Measurements from ENCODE around the gene MYLK4. TPM values are rescaled to one million over a fixed set of nuclear protein-coding genes. Genes with fewer than 3 reads are reported as not detected.

The MYLK4 gene
- total and polyA plus RNA-seq, 2 of the 13 experiments (the other 11 are each of a cell fraction or from before 2014, with no cell fraction given) = 0.26 to 0.29 TPM

- TF ChIP-seq ATF5 (CRISPR knock-in tag; IDR thresholded peaks at IDR 0.05; ENCODE audit: low read depth) (no peak), MAFK (conservative IDR thresholded peaks at IDR 0.05 in 1 of 2, IDR thresholded peaks at IDR 0.05 in 1 of 2; ENCODE audit: low read length in 2 of 2) (peak; percentile 71 to 82), ZFP37 (CRISPR knock-in tag; IDR thresholded peaks at IDR 0.05; ENCODE audit: borderline replicate concordance) (no peak), TSC22D2 (CRISPR knock-in tag; IDR thresholded peaks at IDR 0.05; ENCODE audit: borderline replicate concordance) (no peak), ZNF510 (CRISPR knock-in tag; IDR thresholded peaks at IDR 0.05; ENCODE audit: low read depth) (no peak), MIER3 (CRISPR knock-in tag; IDR thresholded peaks at IDR 0.05; ENCODE audit: borderline replicate concordance) (peak; percentile 75; the same call in 1 of the 2 replicates), MEIS1 (CRISPR knock-in tag; IDR thresholded peaks at IDR 0.05; ENCODE audit: borderline replicate concordance) (no peak), FOSL1 (CRISPR knock-in tag; IDR thresholded peaks at IDR 0.05; ENCODE audit: borderline replicate concordance) (0 out of 2 replicates have a peak, but pooled peaks have one; percentile 26), GABPA (IDR thresholded peaks at IDR 0.05; ENCODE audit: low read depth, low read length) (no peak), GABPA (CRISPR knock-in tag; IDR thresholded peaks at IDR 0.05; ENCODE audit: low read depth) (no peak), TFE3 (CRISPR knock-in tag; IDR thresholded peaks at IDR 0.05) (peak; percentile 73; the same call in 1 of the 2 replicates), MXI1 (IDR thresholded peaks at IDR 0.05; ENCODE audit: borderline replicate concordance, low read depth, low read length) (no peak; the same call in 2 of the 3 replicates), HDAC1 (CRISPR knock-in tag; IDR thresholded peaks at IDR 0.05) (no peak), E2F5 (CRISPR knock-in tag; conservative IDR thresholded peaks at IDR 0.05) (no peak), ADNP (CRISPR knock-in tag; IDR thresholded peaks at IDR 0.05) (no peak), ARID5B (CRISPR knock-in tag; IDR thresholded peaks at IDR 0.05) (peak; percentile 80), NR2F6 (IDR thresholded peaks at IDR 0.05) (peak; percentile 40; the same call in 1 of the 2 replicates), NR2F6 (CRISPR knock-in tag; IDR thresholded peaks at IDR 0.05) (peak; percentile 50; the same call in 1 of the 2 replicates), ZNF740 (CRISPR knock-in tag; IDR thresholded peaks at IDR 0.05) (no peak), HIVEP1 (CRISPR knock-in tag; IDR thresholded peaks at IDR 0.05) (no peak), PCBP1 (IDR thresholded peaks at IDR 0.05; ENCODE audit: borderline replicate concordance, low read depth, low read length) (no peak), DMTF1 (CRISPR knock-in tag; IDR thresholded peaks at IDR 0.05) (no peak)
These were observed 120.4 kb downstream of the MYLK4 start (continued) for GRCh38 chr6:2630359-2630758.

Measured in HepG2 (cell line).